ENCODE measurements around the gene INPP5B.

Gene INPP5B

DNA sequence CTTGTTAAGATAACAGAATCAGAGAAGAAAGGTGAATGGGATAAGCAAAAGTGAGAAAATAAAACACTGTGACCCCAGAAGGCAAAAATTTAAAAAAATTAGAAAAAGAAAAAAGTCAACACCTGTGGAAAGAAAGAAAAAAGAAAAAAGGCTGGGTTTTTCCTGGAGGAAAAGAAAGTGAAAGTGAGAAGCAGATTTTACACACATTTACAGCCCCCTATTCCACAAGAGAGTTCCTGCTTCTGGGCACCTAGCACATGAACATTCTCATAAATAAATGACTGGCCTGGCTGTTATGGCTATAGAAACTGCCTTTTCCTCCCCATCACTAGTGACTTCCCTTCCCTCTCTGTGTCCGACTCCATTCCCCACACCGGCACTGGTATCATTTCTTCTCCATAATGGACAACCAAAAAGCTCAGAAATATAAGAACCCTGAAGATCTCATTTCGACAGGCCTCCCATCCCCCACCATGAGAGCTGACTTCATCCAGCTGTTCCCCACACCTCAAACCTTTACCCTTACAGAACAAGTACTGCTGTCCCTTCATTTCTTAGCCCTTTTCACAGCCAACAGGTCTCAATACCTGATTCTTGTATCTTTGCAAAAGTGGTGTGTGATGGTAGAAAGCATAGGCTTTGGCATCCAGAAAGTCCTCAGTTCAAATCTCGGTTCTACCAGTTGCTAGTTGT is 100.1 kb downstream of the INPP5B start:
- TF ChIP-seq CTCF (conservative IDR thresholded peaks at IDR 0.05; ENCODE audit: low read depth, low read length) = no peak
- peak; percentile 23 for DNase-seq (ENCODE audit: low read depth)
- H3K4me3 ChIP-seq (ENCODE audit: low read depth, low read length) = no peak overlapping the region

DNA sequence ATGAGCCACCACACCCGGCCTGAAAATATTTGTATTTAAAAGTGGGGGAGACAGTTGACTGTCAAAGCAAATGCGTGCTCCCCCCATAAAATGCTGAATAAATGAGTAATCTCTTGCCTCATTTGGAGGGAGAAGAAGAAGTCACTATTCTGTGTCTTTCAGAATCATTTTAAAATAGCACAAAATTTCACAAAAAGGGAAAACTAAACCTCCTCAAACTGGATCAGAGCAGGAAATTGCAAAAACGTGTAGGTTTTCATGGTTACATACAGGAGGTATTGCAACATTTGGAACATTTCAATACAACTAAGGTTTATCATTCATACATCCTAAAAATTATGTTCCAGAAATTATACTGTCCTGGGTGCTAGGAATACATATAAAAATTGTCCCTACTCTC is 101.1 kb downstream of the INPP5B start:
- peak; percentile 29 for DNase-seq (ENCODE audit: low read depth)
- no peak overlapping the region for H3K4me3 ChIP-seq (ENCODE audit: low read depth, low read length)
- no peak for TF ChIP-seq CTCF (conservative IDR thresholded peaks at IDR 0.05; ENCODE audit: low read depth, low read length)

- no peak for DNase-seq (ENCODE audit: low read depth)
- TF ChIP-seq CTCF (conservative IDR thresholded peaks at IDR 0.05; ENCODE audit: low read depth, low read length) = no peak
- H3K4me3 ChIP-seq (ENCODE audit: low read depth, low read length) = no peak overlapping the region
Observed at GRCh38 chr1:37845049-37845646, 101.7 kb downstream of the INPP5B start.

GRCh38 chr1:37844536-37844935 is 102.3 kb downstream of the INPP5B start:
- no peak overlapping the region for H3K4me3 ChIP-seq (ENCODE audit: low read depth, low read length)
- DNase-seq (ENCODE audit: low read depth) = no peak
- no peak for TF ChIP-seq CTCF (conservative IDR thresholded peaks at IDR 0.05; ENCODE audit: low read depth, low read length)

DNA sequence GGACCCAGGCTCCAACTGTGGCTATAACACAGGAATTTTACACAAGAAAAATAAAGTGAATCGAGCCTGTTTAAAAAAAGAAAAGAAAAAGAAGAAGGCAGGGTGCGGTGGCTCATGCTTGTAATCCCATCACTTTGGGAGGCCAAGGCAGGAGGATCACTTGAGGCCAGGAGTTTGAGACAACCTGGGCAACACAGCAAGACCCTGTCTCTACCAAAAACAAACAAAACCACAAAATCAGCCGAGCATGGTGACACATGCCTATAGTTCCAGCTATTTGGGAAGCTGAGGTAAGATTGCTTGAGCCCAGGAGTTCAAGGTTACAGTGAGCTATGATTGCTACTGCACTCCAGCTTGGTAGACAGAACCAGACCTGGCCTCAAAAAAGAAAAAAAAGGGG is 105.2 kb downstream of the INPP5B start:
- DNase-seq (ENCODE audit: low read depth) = no peak
- no peak overlapping the region for H3K4me3 ChIP-seq (ENCODE audit: low read depth, low read length)
- TF ChIP-seq CTCF (conservative IDR thresholded peaks at IDR 0.05; ENCODE audit: low read depth, low read length) = no peak

- DNase-seq (ENCODE audit: low read depth) = peak; percentile 58
- no peak for TF ChIP-seq CTCF (conservative IDR thresholded peaks at IDR 0.05; ENCODE audit: low read depth, low read length)
- H3K4me3 ChIP-seq (ENCODE audit: low read depth, low read length) = no peak overlapping the region
Observed at GRCh38 chr1:37840711-37841110, 106.1 kb downstream of the INPP5B start.

- no peak for DNase-seq (ENCODE audit: low read depth)
- TF ChIP-seq CTCF (conservative IDR thresholded peaks at IDR 0.05; ENCODE audit: low read depth, low read length) = no peak
- no peak overlapping the region for H3K4me3 ChIP-seq (ENCODE audit: low read depth, low read length)
Observed at GRCh38 chr1:37839676-37840075, 107.2 kb downstream of the INPP5B start.
